IPS-18c (cell line): Measurements from ENCODE around the gene CA6.
"Not testable (repeated sequence)": the region's sequence is repeated elsewhere in the genome, so short reads cannot be mapped to it uniquely, and the experiment has no call there.

Source experiments
- H3K4me3 ChIP-seq: 2 replicates; pipeline ENCODE4 v1.7.0; 2013; ENCODE audit warnings: low read depth, mild to moderate bottlenecking, low read length, moderate library complexity; ENCODE audit not compliant: insufficient read depth
- H3K9me3 ChIP-seq: one replicate; pipeline ENCODE4 v1.6.1; 2013; ENCODE audit warnings: mild to moderate bottlenecking, low read length, moderate library complexity; ENCODE audit not compliant: control insufficient read depth, insufficient read depth

Gene CA6

DNA sequence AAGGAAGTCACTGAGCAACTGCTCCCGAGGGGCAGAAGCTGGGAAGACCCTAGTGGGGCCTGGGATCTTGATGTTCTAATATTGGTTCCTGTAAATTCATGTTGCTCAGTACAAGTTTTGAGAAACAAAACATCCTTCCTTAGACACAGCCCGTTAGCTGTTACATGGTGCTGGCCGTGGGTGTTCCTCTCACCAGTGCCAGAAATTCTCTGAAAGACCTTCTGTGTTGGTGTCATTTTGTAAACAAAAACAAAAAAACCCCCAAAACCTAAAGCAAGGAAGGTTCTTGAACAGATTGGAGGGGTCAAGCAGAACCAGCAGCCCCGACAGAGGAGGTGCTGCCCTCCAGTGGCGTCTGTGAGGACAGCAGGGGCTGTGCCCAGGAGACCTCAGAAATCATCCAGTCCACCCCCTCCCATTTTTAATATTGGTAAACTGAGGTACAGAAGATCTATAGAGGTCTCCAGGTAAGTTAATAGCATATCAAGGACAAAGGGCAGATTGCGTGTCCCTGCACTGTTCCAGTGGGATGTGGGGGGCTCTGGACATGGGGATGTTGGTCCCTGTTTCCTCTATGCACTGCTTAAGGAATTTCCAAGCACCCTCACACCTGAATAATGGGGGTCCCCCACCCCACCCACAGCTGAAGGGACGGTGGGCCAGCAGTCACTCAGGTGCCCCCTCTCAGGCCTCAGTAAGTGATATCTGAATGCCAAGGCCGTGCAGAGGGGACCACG, 42.4 kb downstream of the CA6 start:
- no peak overlapping the region for H3K4me3 ChIP-seq
- no peaks in the 10 kb centered on the region for H3K9me3 ChIP-seq

GRCh38 chr1:8988618-8988967, 42.9 kb downstream of the CA6 start:
- no peak overlapping the region for H3K4me3 ChIP-seq
- H3K9me3 ChIP-seq, result no peaks in the 10 kb centered on the region

GRCh38 chr1:8989061-8989460, 43.4 kb downstream of the CA6 start:
- no peak overlapping the region for H3K4me3 ChIP-seq
- H3K9me3 ChIP-seq, result no peaks in the 10 kb centered on the region

- Histone ChIP-seq H3K9me3 (no peaks in the 10 kb centered on the region), H3K4me3 (no peak overlapping the region)
These were observed 44.2 kb downstream of the CA6 start for GRCh38 chr1:8989821-8990220.

DNA sequence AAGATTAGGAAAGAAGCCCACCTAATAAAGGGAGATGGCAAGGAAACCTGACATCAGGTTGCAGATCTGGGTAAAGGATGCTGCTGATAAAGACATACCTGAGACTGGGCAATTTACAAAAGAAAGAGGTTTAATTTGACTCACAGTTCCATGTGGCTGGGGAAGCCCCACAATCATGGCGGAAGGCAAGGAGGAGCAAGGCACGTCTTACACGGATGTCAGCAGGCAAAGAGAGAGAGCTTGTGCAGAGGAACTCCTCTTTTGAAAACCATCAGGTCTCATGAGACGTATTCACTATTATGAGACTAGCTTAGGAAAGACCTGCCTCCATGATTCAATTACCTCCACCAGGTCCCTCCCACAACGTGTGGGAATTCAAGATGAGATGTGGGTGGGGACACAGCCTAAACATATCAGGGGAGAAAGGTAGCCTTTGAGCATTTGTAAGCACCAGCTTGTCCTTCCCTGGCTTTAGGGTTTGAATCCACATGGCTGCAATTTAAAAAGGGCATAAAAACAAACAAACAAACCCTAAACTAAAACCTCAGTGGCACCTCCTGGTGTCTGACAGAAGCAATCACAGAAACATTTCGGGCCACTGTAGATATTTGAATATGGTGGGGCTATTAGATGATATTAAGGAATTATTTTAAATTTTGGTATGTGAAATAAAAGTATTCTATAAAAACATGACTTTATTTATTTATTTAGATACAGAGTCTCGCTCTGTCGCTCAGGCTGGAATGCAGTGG, 47.4 kb downstream of the CA6 start:
- no peak overlapping the region; the same call in 1 of the 2 replicates for H3K4me3 ChIP-seq
- H3K9me3 ChIP-seq, result no peaks in the 10 kb centered on the region

DNA sequence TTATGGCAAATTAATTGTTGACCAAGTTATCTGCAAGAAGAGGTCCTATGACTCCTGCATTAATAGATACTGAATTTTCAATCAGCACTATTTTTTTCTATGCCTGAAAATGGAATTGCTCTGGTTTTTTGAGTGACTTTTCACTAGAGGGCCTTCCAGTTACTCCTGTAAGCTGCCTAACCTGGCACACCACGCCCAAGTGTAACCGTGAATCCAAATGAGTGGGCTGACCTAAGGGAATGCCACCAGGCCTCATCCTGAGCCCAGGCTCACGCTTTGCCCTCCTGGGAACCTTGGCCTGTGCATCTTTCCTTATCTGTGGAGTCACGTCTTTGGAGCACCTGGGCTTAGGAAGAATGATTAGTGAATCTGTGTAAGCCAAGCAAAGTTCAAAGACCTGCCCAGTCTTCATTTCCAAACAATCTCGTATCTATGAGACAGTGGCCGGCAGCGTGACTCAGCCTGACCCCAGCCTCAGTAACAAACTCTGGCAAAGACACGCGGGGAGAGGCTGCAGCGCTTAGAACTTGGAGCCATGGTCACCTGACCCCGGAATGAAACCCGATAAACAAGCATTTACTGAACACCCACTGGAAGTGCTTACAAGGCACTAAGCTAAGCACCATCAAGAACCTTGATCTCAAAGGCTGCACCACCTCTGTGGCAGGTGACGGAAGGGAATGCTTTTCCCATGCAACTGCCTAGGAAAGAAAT, 48.5 kb downstream of the CA6 start:
- not testable (repeated sequence) for H3K9me3 ChIP-seq, H3K4me3 ChIP-seq

GRCh38 chr1:9001534-9002214, 56.0 kb downstream of the CA6 start:
- H3K4me3 ChIP-seq, H3K9me3 ChIP-seq: not testable (repeated sequence)

- H3K9me3 ChIP-seq, H3K4me3 ChIP-seq: not testable (repeated sequence)
These were observed 56.5 kb downstream of the CA6 start for GRCh38 chr1:9002215-9002560.

GRCh38 chr1:9004031-9004699, 58.5 kb downstream of the CA6 start:
- Histone ChIP-seq H3K4me3 (no peak overlapping the region), H3K9me3 (peaks cover 2% of the 10 kb centered on the region)

DNA sequence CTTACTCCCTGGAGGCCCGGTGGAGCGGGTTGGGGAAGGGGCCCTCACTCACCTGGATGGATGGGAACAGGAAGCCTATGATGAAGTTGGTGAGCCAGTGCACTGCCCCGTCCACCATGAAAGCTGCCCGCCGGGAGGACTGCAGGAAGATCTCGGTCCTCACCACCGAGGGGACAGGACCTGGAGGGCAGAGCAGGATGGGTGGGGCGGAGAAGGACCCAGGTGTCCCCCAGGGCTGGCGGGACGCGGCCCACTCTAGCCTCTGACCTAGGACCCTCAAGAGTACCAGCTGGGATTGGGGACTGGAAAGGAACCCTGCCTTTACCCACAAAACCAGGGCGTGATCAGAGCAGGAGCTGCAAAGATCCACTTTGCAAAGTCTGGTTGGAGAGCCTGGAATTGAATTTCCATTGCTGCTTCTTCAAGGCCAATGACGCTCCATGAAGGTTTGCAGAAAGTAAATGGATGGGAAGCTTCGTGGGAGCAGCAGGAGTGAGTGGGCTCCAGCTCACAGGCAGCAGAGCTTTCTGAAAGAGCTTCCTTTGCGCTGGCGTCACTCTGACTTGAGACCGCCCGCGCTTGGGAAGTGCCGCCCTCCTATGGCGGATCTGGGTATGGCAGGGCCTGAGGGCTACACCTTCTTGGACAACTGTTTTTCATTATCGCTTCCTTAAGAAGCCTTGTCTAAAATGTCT, 59.2 kb downstream of the CA6 start:
- peaks cover 2% of the 10 kb centered on the region for H3K9me3 ChIP-seq
- H3K4me3 ChIP-seq, result no peak overlapping the region

DNA sequence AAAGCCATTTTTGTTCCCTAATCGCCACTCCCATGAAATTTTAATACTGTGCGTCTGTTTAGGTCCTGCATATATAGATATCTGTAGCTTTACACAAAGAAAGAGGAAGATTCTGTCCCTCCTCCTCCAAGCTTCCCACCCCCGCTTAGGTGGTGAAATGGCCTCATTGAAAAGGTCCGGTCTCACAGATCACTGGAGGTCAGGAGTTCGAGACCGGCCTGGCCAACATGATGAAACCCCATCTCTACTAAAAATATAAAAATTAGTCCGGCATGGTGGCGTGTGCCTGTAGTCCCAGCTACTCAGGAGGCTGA, 59.7 kb downstream of the CA6 start:
- H3K9me3 ChIP-seq, result peaks cover 2% of the 10 kb centered on the region

GRCh38 chr1:9006956-9007615, 61.4 kb downstream of the CA6 start:
- H3K4me3 ChIP-seq, result no peak overlapping the region
- no peaks in the 10 kb centered on the region for H3K9me3 ChIP-seq

More for the DNA sequence above, 59.7 kb downstream of the CA6 start:
- no peak overlapping the region for H3K4me3 ChIP-seq

GRCh38 chr1:9008236-9008635, 62.6 kb downstream of the CA6 start:
- H3K9me3 ChIP-seq, result no peaks in the 10 kb centered on the region
- no peak overlapping the region for H3K4me3 ChIP-seq

DNA sequence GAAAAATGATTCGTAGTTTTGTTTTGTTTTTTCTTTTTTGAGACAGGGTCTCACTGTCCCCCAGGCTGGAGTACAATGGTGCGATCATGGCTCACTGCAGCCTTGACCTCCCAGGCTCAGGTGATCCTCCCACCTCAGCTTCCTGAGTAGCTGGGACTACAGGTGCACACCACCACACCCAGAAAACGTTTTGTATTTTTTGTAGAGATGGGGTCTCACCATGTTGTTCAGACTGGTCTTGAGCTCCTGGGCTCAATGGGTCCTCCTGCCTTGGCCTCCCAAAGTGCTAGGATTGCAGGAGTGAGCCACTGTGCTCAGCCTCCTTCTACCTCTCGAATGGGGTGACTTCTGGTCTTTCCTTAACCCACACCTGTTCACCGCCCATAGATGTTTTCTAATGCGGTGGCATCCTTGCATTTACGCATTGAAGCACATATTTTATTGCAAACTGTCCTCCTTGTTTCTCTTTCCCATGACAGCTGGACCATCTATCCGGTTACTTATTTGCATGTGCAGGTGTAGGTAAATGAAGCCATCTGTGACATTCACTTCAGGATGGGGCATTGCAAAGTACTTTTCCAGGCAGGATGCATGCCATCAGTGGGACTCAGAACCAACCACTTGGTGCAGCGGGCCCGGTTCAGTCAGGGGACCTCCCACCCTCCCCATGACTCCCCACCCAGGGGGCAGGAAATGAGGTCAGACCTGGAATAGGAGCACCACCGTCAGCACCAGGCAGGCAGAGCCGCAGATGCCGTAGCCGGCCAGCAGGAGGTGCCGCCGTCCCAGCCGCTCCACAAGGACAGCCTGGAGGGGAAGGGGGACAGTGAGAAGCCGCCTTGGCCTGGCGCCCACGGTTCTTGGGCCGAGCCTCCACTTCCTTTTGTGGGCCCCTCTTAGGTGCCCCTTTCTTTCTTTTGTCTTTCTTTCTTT, 64.0 kb downstream of the CA6 start:
- Histone ChIP-seq H3K9me3 (no peaks in the 10 kb centered on the region), H3K4me3 (no peak overlapping the region)

DNA sequence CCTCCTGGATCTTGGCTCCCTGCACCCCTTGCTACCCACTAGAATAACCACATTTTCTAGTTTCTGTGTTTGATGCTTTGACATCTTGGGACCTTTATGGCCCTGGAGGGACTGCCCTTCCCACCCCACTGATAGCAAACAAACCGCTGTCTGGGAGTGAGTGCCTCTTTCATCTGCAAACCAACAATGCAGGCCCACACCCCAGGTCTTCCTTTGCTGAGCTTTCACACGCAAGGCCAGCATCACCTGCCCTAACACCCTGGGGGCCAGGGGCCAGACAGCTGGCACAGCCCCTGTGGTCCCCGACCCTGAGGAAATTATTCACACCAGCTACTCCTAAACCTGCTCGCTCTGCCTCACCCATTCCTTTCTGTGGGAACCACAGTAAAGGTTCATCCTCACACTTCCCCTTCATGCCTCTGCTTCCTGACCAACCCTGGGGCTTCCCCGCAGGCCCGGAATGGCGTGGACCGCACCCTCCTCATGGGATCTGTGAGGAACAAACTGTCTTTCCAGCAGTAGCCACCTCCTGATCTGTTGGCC, 65.2 kb downstream of the CA6 start:
- H3K4me3 ChIP-seq, result no peak overlapping the region
- H3K9me3 ChIP-seq, result no peaks in the 10 kb centered on the region
